ENCODE measurements around the gene TMEM213. TPM values are rescaled to one million over a fixed set of nuclear protein-coding genes. Genes with fewer than 3 reads are reported as not detected.

TMEM213 gene
- total RNA-seq, 2 experiments from 2014 or later = not detected

GRCh38 chr7:138868711-138869110, 70.9 kb downstream of the TMEM213 start:
- POLR2A ChIA-PET = no interaction called here
- CTCF ChIA-PET = no interaction called here

GRCh38 chr7:138869353-138869752, 71.6 kb downstream of the TMEM213 start:
- POLR2A ChIA-PET = no interaction called here
- CTCF ChIA-PET = no interaction called here

- CTCF ChIA-PET = no interaction called here
- POLR2A ChIA-PET = no interaction called here
Measured at GRCh38 chr7:138871065-138871813, 73.4 kb downstream of the TMEM213 start.

- ChIA-PET POLR2A (no interaction called here), CTCF (no interaction called here)
Measured at GRCh38 chr7:138871814-138872090, 74.0 kb downstream of the TMEM213 start.

- POLR2A ChIA-PET = no interaction called here
- CTCF ChIA-PET = no interaction called here
Measured at GRCh38 chr7:138872576-138872975, 74.8 kb downstream of the TMEM213 start.

- ChIA-PET POLR2A (no interaction called here), CTCF (interaction anchor here (0.6 to 1.4 kb wide), 3 partner anchors 11 to 168 kb away, joined by 3 to 4 read pairs (median 4); no protein-coding TSS in a partner anchor)
Measured at GRCh38 chr7:138873220-138873892, 75.6 kb downstream of the TMEM213 start.

GRCh38 chr7:138875794-138876193, 78.0 kb downstream of the TMEM213 start:
- ChIA-PET CTCF (interaction anchor here (1.1 to 2.0 kb wide), 2 partner anchors 10 to 12 kb away, joined by 3 to 5 read pairs; no protein-coding TSS in a partner anchor), POLR2A (no interaction called here)

GRCh38 chr7:138876326-138876725, 78.5 kb downstream of the TMEM213 start:
- CTCF ChIA-PET = interaction anchor here (1.1 to 2.0 kb wide), 2 partner anchors 10 to 12 kb away, joined by 3 to 12 read pairs; no protein-coding TSS in a partner anchor
- POLR2A ChIA-PET = no interaction called here

- CTCF ChIA-PET = interaction anchor here (2.0 kb wide), 1 partner anchor 8 kb away, joined by 12 read pairs; no protein-coding TSS in a partner anchor
Measured at GRCh38 chr7:138878051-138878450, 80.3 kb downstream of the TMEM213 start.

GRCh38 chr7:138878856-138879255, 81.1 kb downstream of the TMEM213 start:
- CTCF ChIA-PET = no interaction called here
- POLR2A ChIA-PET = no interaction called here

More at GRCh38 chr7:138878051-138878450, 80.3 kb downstream of the TMEM213 start:
- POLR2A ChIA-PET = no interaction called here

GRCh38 chr7:138879356-138879755, 81.6 kb downstream of the TMEM213 start:
- CTCF ChIA-PET = no interaction called here
- POLR2A ChIA-PET = no interaction called here

- CTCF ChIA-PET = no interaction called here
Measured at GRCh38 chr7:138880881-138881578, 83.2 kb downstream of the TMEM213 start.

GRCh38 chr7:138881579-138882188, 83.9 kb downstream of the TMEM213 start:
- CTCF ChIA-PET = interaction anchor here (1.1 kb wide), 1 partner anchor 143 kb away, joined by 3 read pairs; no protein-coding TSS in a partner anchor
- POLR2A ChIA-PET = no interaction called here

More at GRCh38 chr7:138880881-138881578, 83.2 kb downstream of the TMEM213 start:
- POLR2A ChIA-PET = no interaction called here

GRCh38 chr7:138882249-138882648, 84.5 kb downstream of the TMEM213 start:
- CTCF ChIA-PET = interaction anchor here (0.7 to 1.1 kb wide), 3 partner anchors 10 to 1042 kb away, joined by 3 read pairs; no protein-coding TSS in a partner anchor
- POLR2A ChIA-PET = no interaction called here

- ChIA-PET POLR2A (no interaction called here), CTCF (interaction anchor here (1.1 to 1.7 kb wide), 7 partner anchors 8 to 190 kb away, joined by 3 to 12 read pairs (median 4); partner anchors contain the start of gene ZC3HAV1L)
Measured at GRCh38 chr7:138885383-138886147, 87.8 kb downstream of the TMEM213 start.

- ChIA-PET POLR2A (interaction anchor here (0.6 to 1.0 kb wide), 2 partner anchors 9 to 11 kb away, joined by 4 to 6 read pairs; no protein-coding TSS in a partner anchor), CTCF (interaction anchor here (1.0 to 1.7 kb wide), 12 partner anchors 9 to 262 kb away, joined by 3 to 12 read pairs (median 4); partner anchors contain the start of gene ZC3HAV1L)
Measured at GRCh38 chr7:138886501-138886917, 88.7 kb downstream of the TMEM213 start.

GRCh38 chr7:138887085-138887710, 89.4 kb downstream of the TMEM213 start:
- ChIA-PET POLR2A (interaction anchor here (0.6 to 1.0 kb wide), 2 partner anchors 9 to 11 kb away, joined by 4 to 6 read pairs; no protein-coding TSS in a partner anchor), CTCF (interaction anchor here (1.0 to 1.7 kb wide), 11 partner anchors 8 to 262 kb away, joined by 3 to 12 read pairs (median 4); partner anchors contain the start of gene ZC3HAV1L)
